ENCODE measurements around the gene GPN2. TPM values are rescaled to one million over a fixed set of nuclear protein-coding genes. Genes with fewer than 3 reads are reported as not detected.

Gene GPN2
- total and polyA plus RNA-seq, 11 donors, result 7.6 to 27.4 (median 16.5) TPM

- peak in 4 of 5 donors; percentile 40 to 72 (median 60) for DNase-seq
- peaks cover 0 to 51% (median 12%) of the 10 kb centered on the region in 12 donors for H3K4me1 ChIP-seq
- H3K9me3 ChIP-seq, result no peaks in the 10 kb centered on the region
- 83 to 92% (median 86%) methylated on average over 18 to 23 of the region's 23 CpGs for WGBS, 4 donors
- H3K4me3 ChIP-seq, result peak overlapping the region in 1 of 12 donors; percentile 13
- peak overlapping the region in 1 of 12 donors; percentile 81 for H3K27ac ChIP-seq
- H3K36me3 ChIP-seq, result peaks cover 0 to 70% (median 55%) of the 10 kb centered on the region in 9 donors
- TF ChIP-seq, protein P1, sequence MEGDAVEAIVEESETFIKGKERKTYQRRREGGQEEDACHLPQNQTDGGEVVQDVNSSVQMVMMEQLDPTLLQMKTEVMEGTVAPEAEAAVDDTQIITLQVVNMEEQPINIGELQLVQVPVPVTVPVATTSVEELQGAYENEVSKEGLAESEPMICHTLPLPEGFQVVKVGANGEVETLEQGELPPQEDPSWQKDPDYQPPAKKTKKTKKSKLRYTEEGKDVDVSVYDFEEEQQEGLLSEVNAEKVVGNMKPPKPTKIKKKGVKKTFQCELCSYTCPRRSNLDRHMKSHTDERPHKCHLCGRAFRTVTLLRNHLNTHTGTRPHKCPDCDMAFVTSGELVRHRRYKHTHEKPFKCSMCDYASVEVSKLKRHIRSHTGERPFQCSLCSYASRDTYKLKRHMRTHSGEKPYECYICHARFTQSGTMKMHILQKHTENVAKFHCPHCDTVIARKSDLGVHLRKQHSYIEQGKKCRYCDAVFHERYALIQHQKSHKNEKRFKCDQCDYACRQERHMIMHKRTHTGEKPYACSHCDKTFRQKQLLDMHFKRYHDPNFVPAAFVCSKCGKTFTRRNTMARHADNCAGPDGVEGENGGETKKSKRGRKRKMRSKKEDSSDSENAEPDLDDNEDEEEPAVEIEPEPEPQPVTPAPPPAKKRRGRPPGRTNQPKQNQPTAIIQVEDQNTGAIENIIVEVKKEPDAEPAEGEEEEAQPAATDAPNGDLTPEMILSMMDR (IDR thresholded peaks at IDR 0.05), result no peak
- intact Hi-C loops (cut with DNase I), result no loop called here
- no peaks in the 10 kb centered on the region for H3K27me3 ChIP-seq
- ATAC-seq, result peak in 2 of 4 donors; percentile 44 to 65
Observed at GRCh38 chr1:26833432-26834405, 56.4 kb downstream of the GPN2 start.

GRCh38 chr1:26832249-26832960 is 57.7 kb downstream of the GPN2 start:
- TF ChIP-seq, protein P1 (IDR thresholded peaks at IDR 0.05), result no peak
- no peak for TF ChIP-seq POLR2A (IDR thresholded peaks at IDR 0.05)
- H3K27ac ChIP-seq, result peak overlapping the region in 1 of 12 donors; percentile 81
- DNase-seq, result no peak
- ATAC-seq, result no peak
- peak overlapping the region in 1 of 12 donors; percentile 13 for H3K4me3 ChIP-seq
- 90 to 93% (median 92%) methylated on average over 16 of the region's 16 CpGs for WGBS, 4 donors
- no peaks in the 10 kb centered on the region for H3K27me3 ChIP-seq
- intact Hi-C loops (cut with DNase I), result no loop called here
- peaks cover 0 to 60% (median 45%) of the 10 kb centered on the region in 9 donors for H3K36me3 ChIP-seq
- H3K4me1 ChIP-seq, result peaks cover 7 to 57% (median 23%) of the 10 kb centered on the region in 12 donors
- no peaks in the 10 kb centered on the region for H3K9me3 ChIP-seq

DNA sequence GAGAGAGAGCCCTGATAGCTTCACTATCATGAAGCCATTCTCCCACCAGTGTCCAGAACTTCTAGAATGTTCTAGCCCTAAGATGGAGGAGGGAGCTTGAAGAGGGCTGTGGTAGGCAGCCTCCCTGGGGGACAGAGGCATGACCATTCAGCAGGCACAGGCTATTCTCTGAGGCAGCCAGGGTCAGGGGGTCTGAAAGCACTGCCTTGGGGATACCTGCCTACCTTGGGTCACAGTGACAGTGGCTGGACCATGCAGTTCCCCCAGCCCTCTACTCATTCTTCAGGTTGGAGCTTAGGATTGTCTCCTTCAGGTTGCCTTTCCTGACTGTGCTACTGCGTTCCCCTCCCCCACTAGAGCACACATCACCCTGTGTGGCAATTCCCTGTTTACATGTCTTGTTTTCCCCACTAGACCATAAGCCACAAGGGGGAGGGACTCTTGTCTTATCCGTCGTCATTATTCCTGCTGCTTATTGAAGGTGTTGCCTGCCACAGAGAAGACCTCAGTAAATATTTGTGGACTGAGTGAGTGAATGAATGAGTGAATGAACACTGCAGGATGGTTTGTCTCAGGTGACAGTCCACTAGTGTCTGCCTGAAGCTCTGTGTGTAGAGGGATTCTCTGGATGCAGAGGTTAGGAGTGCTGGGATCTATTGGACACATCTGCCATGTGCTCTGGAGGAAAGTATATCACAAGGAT is 58.4 kb downstream of the GPN2 start:
- no peak for DNase-seq
- peaks cover 0 to 59% (median 45%) of the 10 kb centered on the region in 9 donors for H3K36me3 ChIP-seq
- no peaks in the 10 kb centered on the region for H3K9me3 ChIP-seq
- ATAC-seq, result no peak
- peak overlapping the region in 1 of 12 donors; percentile 12 for H3K27ac ChIP-seq
- peaks cover 7 to 58% (median 24%) of the 10 kb centered on the region in 12 donors for H3K4me1 ChIP-seq
- TF ChIP-seq POLR2A (IDR thresholded peaks at IDR 0.05), result no peak
- TF ChIP-seq, protein P1 (IDR thresholded peaks at IDR 0.05), result no peak
- intact Hi-C loops (cut with DNase I), result no loop called here
- H3K4me3 ChIP-seq, result no peak overlapping the region
- no peaks in the 10 kb centered on the region for H3K27me3 ChIP-seq
- WGBS, 4 donors, result 72 to 82% (median 77%) methylated on average over 3 of the region's 3 CpGs
